HG02840 (cell line): ENCODE results near the gene LYPLA2.
"Not testable (repeated sequence)": the region's sequence is repeated elsewhere in the genome, so short reads cannot be mapped to it uniquely, and the experiment has no call there.

Experiments used
- ATAC-seq: cut with Tn5 transposase; IDR thresholded peaks from one replicate; pipeline ENCODE4 v1.9.1; 2021; ENCODE audit warnings: mild to moderate bottlenecking, moderate library complexity, moderate number of reproducible peaks; ENCODE audit not compliant: unreplicated experiment, low FRiP score

LYPLA2 gene

GRCh38 chr1:23777979-23778814, 12.7 kb upstream of the LYPLA2 start, which contains the start of gene PITHD1:
Gene PITHD1 (plus strand): TSS chr1:23778418. CDS start chr1:23778516, 98 bp downstream.
- ATAC-seq, result peak; percentile 65

GRCh38 chr1:23779826-23780371, 11.0 kb upstream of the LYPLA2 start:
- ATAC-seq, result no peak

GRCh38 chr1:23783141-23783540, 7.8 kb upstream of the LYPLA2 start:
- not testable (repeated sequence) for ATAC-seq

GRCh38 chr1:23784846-23785245, 6.1 kb upstream of the LYPLA2 start:
- ATAC-seq, result no peak

GRCh38 chr1:23787701-23788100, 3.2 kb upstream of the LYPLA2 start:
- no peak for ATAC-seq

- ATAC-seq, result no peak
Measured at GRCh38 chr1:23788695-23789094, 2.2 kb upstream of the LYPLA2 start.

GRCh38 chr1:23791516-23792047, 637 bp downstream of the LYPLA2 start:
- ATAC-seq, result no peak

- ATAC-seq, result no peak
Measured at GRCh38 chr1:23792151-23792945, 1.4 kb downstream of the LYPLA2 start.

- no peak for ATAC-seq
Measured at GRCh38 chr1:23793018-23793781, 2.3 kb downstream of the LYPLA2 start.

GRCh38 chr1:23793861-23794731, 3.2 kb downstream of the LYPLA2 start:
- ATAC-seq, result no peak

- ATAC-seq, result not testable (repeated sequence)
Measured at GRCh38 chr1:23794732-23795182, 3.8 kb downstream of the LYPLA2 start.

GRCh38 chr1:23795676-23796465, 4.9 kb downstream of the LYPLA2 start:
- no peak for ATAC-seq

- no peak for ATAC-seq
Measured at GRCh38 chr1:23796466-23797271, 5.7 kb downstream of the LYPLA2 start.

- ATAC-seq, result no peak
Measured at GRCh38 chr1:23797478-23798448, 6.8 kb downstream of the LYPLA2 start.

- ATAC-seq, result no peak
Measured at GRCh38 chr1:23798662-23799142, 7.8 kb downstream of the LYPLA2 start.

GRCh38 chr1:23799255-23799569, 8.3 kb downstream of the LYPLA2 start:
- ATAC-seq, result no peak
